Lower leg skin (tissue), 3 donors: ENCODE data around the gene CFAP221.

ENCODE experiments used
- CTCF ChIP-seq, 3 donors: fragments of 450-650 bp; IDR thresholded peaks; one replicate each; pipeline ENCODE4 v1.5.1; 2016; ENCODE audit warnings: antibody characterized with exemption in 3 of 3, mild to moderate bottlenecking in 3 of 3, moderate library complexity in 2 of 3
- POLR2A ChIP-seq, 2 donors: fragments of 450-650 bp; IDR thresholded peaks; one replicate each; pipeline ENCODE4 v1.6.1; 2016 to 2017; ENCODE audit warnings: antibody characterized with exemption in 2 of 2, mild to moderate bottlenecking in 1 of 2, moderate library complexity in 1 of 2

DNA sequence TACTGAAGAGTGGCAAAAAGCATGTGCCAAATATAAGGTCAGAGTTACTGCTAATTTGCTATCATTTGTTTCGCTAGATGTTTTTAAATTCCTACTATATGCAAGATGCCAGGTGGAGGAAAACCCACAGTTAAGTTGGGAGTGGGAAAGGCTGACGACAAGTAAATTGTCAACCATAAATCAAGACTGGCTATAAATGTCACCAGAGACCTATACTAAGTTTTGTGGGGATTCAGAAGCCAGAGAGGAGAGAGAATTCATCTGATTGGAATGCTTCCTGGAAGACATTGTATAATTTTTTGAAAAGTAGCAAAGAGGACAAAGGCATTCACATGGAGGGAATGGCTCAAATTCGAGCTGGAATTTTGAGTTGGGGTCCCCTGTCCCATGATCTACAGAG lies 64.3 kb downstream of the CFAP221 start:
- no peak for TF ChIP-seq POLR2A (IDR thresholded peaks at IDR 0.05)
- no peak for TF ChIP-seq CTCF (IDR thresholded peaks at IDR 0.05)
